ENCODE measurements around the gene PLOD3. TPM values are rescaled to one million over a fixed set of nuclear protein-coding genes. Genes with fewer than 3 reads are reported as not detected.

Gene PLOD3
- total RNA-seq, 1 experiment from 2014 or later: 83.7 TPM

DNA sequence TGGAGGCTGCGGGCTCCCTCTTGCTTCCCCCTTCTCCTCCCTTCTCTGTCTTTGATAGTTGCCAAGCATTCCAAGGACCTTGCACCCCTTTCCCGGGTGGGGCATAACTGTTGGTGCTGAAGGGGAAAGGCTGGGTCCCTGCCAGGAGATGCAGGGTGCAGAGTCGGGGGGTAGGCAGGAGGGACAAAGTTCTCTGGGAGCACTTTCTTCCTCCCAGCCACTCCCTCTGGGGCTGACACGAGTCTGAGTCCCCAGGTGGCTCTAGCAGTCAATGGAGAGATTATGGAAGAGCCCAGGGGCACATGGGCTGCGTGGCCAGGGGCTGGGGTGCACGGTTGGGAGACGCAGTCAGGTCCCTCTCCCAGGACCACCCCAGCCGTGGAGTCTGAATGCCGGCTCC lies 18.1 kb upstream of the PLOD3 start:
- Histone ChIP-seq H3K4me3 (replicated peaks in 1 of 2; ENCODE audit: low read depth in 1 of 2, low read length in 2 of 2) (no peak overlapping the region), H3K36me3 (ENCODE audit: control insufficient read depth in 1 of 2, insufficient read depth in 2 of 2, low read length in 2 of 2) (peaks cover 2 to 5% of the 10 kb centered on the region in 2 experiments; a peak in 1 of 4 replicates), H3K79me2 (ENCODE audit: insufficient read depth, low read length) (no peaks in the 10 kb centered on the region), H2AFZ (ENCODE audit: low read depth, low read length, poor library complexity, severe bottlenecking) (no peak overlapping the region), H3K27ac (ENCODE audit: low read depth, low read length) (no peak overlapping the region), H3K4me1 (ENCODE audit: control insufficient read depth in 1 of 2, insufficient read depth in 2 of 2, low read length in 2 of 2) (peaks cover 7 to 20% of the 10 kb centered on the region in 2 experiments), H3K9me2 (ENCODE audit: insufficient read depth) (no peaks in the 10 kb centered on the region), H4K20me1 (ENCODE audit: insufficient read depth) (no peaks in the 10 kb centered on the region), H3K4me2 (ENCODE audit: low read length) (no peak overlapping the region), H3K9ac (ENCODE audit: low read length) (no peak overlapping the region), H3K27me3 (ENCODE audit: insufficient read depth, low read length) (no peaks in the 10 kb centered on the region), H3K9me3 (ENCODE audit: control insufficient read depth in 1 of 2, insufficient read depth in 1 of 2, low read depth in 1 of 2, low read length in 2 of 2) (no peaks in the 10 kb centered on the region)
- TF ChIP-seq YY1 (IDR thresholded peaks at IDR 0.05; ENCODE audit: extremely low read depth, insufficient replicate concordance, low read depth, low read length) (no peak), ZFX (IDR thresholded peaks at IDR 0.05) (no peak), ELF1 (IDR thresholded peaks at IDR 0.05; ENCODE audit: borderline replicate concordance, low read depth) (no peak), POLR2A (IDR thresholded peaks at IDR 0.05; ENCODE audit: borderline replicate concordance, extremely low read depth, insufficient read depth, insufficient read length) (no peak), ZNF274 (IDR thresholded peaks at IDR 0.05; ENCODE audit: low read depth, low read length) (no peak), POLR2AphosphoS5 (IDR thresholded peaks at IDR 0.05; ENCODE audit: low read depth, low read length) (no peak), CEBPB (IDR thresholded peaks at IDR 0.05; ENCODE audit: low read depth) (no peak), RAD21 (IDR thresholded peaks at IDR 0.05; ENCODE audit: low read depth) (no peak), EZH2phosphoT487 (IDR thresholded peaks at IDR 0.05; ENCODE audit: borderline replicate concordance) (no peak), FOSL1 (IDR thresholded peaks at IDR 0.05; ENCODE audit: low read depth) (no peak), EGR1 (IDR thresholded peaks at IDR 0.05; ENCODE audit: low read depth) (no peak), SRF (IDR thresholded peaks at IDR 0.05; ENCODE audit: low read depth) (no peak), CBX3 (IDR thresholded peaks at IDR 0.05; ENCODE audit: low read depth) (no peak), JUND (IDR thresholded peaks at IDR 0.05) (no peak)
- TF ChIP-seq, protein P1, sequence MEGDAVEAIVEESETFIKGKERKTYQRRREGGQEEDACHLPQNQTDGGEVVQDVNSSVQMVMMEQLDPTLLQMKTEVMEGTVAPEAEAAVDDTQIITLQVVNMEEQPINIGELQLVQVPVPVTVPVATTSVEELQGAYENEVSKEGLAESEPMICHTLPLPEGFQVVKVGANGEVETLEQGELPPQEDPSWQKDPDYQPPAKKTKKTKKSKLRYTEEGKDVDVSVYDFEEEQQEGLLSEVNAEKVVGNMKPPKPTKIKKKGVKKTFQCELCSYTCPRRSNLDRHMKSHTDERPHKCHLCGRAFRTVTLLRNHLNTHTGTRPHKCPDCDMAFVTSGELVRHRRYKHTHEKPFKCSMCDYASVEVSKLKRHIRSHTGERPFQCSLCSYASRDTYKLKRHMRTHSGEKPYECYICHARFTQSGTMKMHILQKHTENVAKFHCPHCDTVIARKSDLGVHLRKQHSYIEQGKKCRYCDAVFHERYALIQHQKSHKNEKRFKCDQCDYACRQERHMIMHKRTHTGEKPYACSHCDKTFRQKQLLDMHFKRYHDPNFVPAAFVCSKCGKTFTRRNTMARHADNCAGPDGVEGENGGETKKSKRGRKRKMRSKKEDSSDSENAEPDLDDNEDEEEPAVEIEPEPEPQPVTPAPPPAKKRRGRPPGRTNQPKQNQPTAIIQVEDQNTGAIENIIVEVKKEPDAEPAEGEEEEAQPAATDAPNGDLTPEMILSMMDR (IDR thresholded peaks at IDR 0.05 in 2 of 3, conservative IDR thresholded peaks at IDR 0.05 in 1 of 3; ENCODE audit: borderline replicate concordance in 1 of 3, insufficient read depth in 1 of 3, low read depth in 2 of 3, low read length in 2 of 3): no peak
- TF ChIP-seq, protein P2, sequence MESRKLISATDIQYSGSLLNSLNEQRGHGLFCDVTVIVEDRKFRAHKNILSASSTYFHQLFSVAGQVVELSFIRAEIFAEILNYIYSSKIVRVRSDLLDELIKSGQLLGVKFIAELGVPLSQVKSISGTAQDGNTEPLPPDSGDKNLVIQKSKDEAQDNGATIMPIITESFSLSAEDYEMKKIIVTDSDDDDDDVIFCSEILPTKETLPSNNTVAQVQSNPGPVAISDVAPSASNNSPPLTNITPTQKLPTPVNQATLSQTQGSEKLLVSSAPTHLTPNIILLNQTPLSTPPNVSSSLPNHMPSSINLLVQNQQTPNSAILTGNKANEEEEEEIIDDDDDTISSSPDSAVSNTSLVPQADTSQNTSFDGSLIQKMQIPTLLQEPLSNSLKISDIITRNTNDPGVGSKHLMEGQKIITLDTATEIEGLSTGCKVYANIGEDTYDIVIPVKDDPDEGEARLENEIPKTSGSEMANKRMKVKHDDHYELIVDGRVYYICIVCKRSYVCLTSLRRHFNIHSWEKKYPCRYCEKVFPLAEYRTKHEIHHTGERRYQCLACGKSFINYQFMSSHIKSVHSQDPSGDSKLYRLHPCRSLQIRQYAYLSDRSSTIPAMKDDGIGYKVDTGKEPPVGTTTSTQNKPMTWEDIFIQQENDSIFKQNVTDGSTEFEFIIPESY (IDR thresholded peaks at IDR 0.05; ENCODE audit: extremely low read depth, insufficient replicate concordance, low read length): no peak
- TF ChIP-seq, protein P3, sequence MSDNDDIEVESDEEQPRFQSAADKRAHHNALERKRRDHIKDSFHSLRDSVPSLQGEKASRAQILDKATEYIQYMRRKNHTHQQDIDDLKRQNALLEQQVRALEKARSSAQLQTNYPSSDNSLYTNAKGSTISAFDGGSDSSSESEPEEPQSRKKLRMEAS (IDR thresholded peaks at IDR 0.05): no peak
- TF ChIP-seq, protein P4, sequence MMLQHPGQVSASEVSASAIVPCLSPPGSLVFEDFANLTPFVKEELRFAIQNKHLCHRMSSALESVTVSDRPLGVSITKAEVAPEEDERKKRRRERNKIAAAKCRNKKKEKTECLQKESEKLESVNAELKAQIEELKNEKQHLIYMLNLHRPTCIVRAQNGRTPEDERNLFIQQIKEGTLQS (IDR thresholded peaks at IDR 0.05): no peak
- TF ChIP-seq, protein P5, sequence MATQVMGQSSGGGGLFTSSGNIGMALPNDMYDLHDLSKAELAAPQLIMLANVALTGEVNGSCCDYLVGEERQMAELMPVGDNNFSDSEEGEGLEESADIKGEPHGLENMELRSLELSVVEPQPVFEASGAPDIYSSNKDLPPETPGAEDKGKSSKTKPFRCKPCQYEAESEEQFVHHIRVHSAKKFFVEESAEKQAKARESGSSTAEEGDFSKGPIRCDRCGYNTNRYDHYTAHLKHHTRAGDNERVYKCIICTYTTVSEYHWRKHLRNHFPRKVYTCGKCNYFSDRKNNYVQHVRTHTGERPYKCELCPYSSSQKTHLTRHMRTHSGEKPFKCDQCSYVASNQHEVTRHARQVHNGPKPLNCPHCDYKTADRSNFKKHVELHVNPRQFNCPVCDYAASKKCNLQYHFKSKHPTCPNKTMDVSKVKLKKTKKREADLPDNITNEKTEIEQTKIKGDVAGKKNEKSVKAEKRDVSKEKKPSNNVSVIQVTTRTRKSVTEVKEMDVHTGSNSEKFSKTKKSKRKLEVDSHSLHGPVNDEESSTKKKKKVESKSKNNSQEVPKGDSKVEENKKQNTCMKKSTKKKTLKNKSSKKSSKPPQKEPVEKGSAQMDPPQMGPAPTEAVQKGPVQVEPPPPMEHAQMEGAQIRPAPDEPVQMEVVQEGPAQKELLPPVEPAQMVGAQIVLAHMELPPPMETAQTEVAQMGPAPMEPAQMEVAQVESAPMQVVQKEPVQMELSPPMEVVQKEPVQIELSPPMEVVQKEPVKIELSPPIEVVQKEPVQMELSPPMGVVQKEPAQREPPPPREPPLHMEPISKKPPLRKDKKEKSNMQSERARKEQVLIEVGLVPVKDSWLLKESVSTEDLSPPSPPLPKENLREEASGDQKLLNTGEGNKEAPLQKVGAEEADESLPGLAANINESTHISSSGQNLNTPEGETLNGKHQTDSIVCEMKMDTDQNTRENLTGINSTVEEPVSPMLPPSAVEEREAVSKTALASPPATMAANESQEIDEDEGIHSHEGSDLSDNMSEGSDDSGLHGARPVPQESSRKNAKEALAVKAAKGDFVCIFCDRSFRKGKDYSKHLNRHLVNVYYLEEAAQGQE (IDR thresholded peaks at IDR 0.05; ENCODE audit: low read depth): no peak
- intact Hi-C loops (cut with micrococcal nuclease): no loop called here
- BruUV-seq (replicated peaks): no TSS peak
- no peak for ATAC-seq
- ChIA-PET CTCF (interaction anchor here (1.9 kb wide), 1 partner anchor 9 kb away, joined by 7 read pairs; no protein-coding TSS in a partner anchor), POLR2A (no interaction called here), RAD21 (ENCODE audit: low non-redundant PET in 1 of 2, low total read pairs in 2 of 2, uncharacterized antibody in 2 of 2, unreplicated experiment in 2 of 2) (no interaction called here)
- DNase-seq (ENCODE audit: low read depth, low spot score): no peak

All from HCT116 (cell line).